Small intestine (tissue), 16 donors: Measurements from ENCODE around the gene DUOX1. TPM values are rescaled to one million over a fixed set of nuclear protein-coding genes. Genes with fewer than 3 reads are reported as not detected.
"Not testable (repeated sequence)": the region's sequence is repeated elsewhere in the genome, so short reads cannot be mapped to it uniquely, and the experiment has no call there.

Source experiments
- DNase-seq, 2 donors: peaks; one replicate each; pipeline versions ENCODE4 v3.0.0 to v3.0.0-alpha.2; 2013
- FAIRE-seq: peaks from 2 replicates; lab custom pipeline; 2012; peaks lifted over from hg19 to GRCh38; lab: Jason Lieb, UNC
- H3K27ac ChIP-seq, 3 donors: one replicate each; pipeline ENCODE4 v1.5.1; 2013; ENCODE audit warnings: low read length in 2 of 3, mild to moderate bottlenecking in 2 of 3, control low read depth in 1 of 3, inconsistent platforms in 1 of 3, low read depth in 1 of 3, moderate library complexity in 1 of 3
- H3K27me3 ChIP-seq, 3 donors: one replicate each; pipeline ENCODE4 v1.6.1; 2013; ENCODE audit warnings: low read length in 3 of 3, inconsistent platforms in 1 of 3; ENCODE audit not compliant: control insufficient read depth in 3 of 3, insufficient read depth in 3 of 3
- H3K36me3 ChIP-seq, 3 donors: one replicate each; pipeline ENCODE4 v1.6.1; 2013; ENCODE audit warnings: low read length in 3 of 3, inconsistent platforms in 1 of 3, low read depth in 1 of 3, mild to moderate bottlenecking in 1 of 3, moderate library complexity in 1 of 3; ENCODE audit not compliant: control insufficient read depth in 3 of 3, insufficient read depth in 2 of 3
- H3K4me1 ChIP-seq, 3 donors: one replicate each; pipeline ENCODE4 v1.6.1; 2013; ENCODE audit warnings: low read length in 2 of 3, inconsistent platforms in 1 of 3, low read depth in 1 of 3, mild to moderate bottlenecking in 1 of 3, moderate library complexity in 1 of 3; ENCODE audit not compliant: control insufficient read depth in 3 of 3, insufficient read depth in 2 of 3
- H3K4me3 ChIP-seq, 3 donors: one replicate each; pipeline ENCODE4 v1.5.1; 2013; ENCODE audit warnings: low read length in 3 of 3, control low read depth in 1 of 3, inconsistent platforms in 1 of 3, low read depth in 1 of 3, mild to moderate bottlenecking in 1 of 3, moderate library complexity in 1 of 3
- H3K9me3 ChIP-seq, 2 donors: one replicate each; pipeline ENCODE4 v1.6.1; 2013; ENCODE audit warnings: low read depth in 1 of 2, low read length in 1 of 2; ENCODE audit not compliant: control insufficient read depth in 2 of 2, insufficient read depth in 1 of 2
- WGBS, 3 donors: extraction: QIAGEN DNeasy Blood & Tissue Kit; methylation state at CpG; one replicate each; pipeline ENCODE4 v1.1.7; 2013; 5-methylcytosine and 5-hydroxymethylcytosine counted together
- long read RNA-seq, 10 donors: transcript quantifications; one replicate each; lab custom pipeline, GENCODE V29; 2026
- polyA plus RNA-seq, 4 donors: library from polyadenylated mRNA; stranded (reverse) in 3 of 4; unstranded in 1 of 4; fragments of 200-250 nt in 3 of 4; fragments of 120-200 nt in 1 of 4; gene quantifications; one replicate each; pipeline versions ENCODE4 v1.2.1 to v1.2.3, GENCODE V29; 2013
- donor health status: healthy with polysubstance abuse.
- donor health status: control.
- donor health status: control.
- donor health status: Bipolar disorder and iron deficiency.
- donor health status: healthy.

The DUOX1 gene
- polyA plus RNA-seq = 1 to 10 TPM in 1 of 4 donors, under 1 TPM in 2, not detected in 1; 0.33 to 2.5 (median 0.67) TPM
- long read RNA-seq, donor 1 = 0 reads
- long read RNA-seq, donor 2 = 0 reads
- long read RNA-seq, donor 3 = 0 reads
- long read RNA-seq, donor 4 = 0 reads
- long read RNA-seq, donor 5 = 0 reads
- long read RNA-seq, donor 6 = 0 reads
- long read RNA-seq, donor 7 = 0 reads
- long read RNA-seq, donor 8 = 0 reads
- long read RNA-seq, donor 9 = 0 reads
- long read RNA-seq, donor 10 = 0 reads

- peaks cover 3 to 65% (median 19%) of the 10 kb centered on the region in 3 donors for H3K27me3 ChIP-seq
- FAIRE-seq (no peak), DNase-seq (peak; percentile 44 to 50)
- 3 to 4% (median 3%) methylated on average over 40 to 46 of the region's 46 CpGs for WGBS, 3 donors
- no peaks in the 10 kb centered on the region for H3K36me3 ChIP-seq
- peaks cover 0 to 5% (median 0%) of the 10 kb centered on the region in 3 donors for H3K4me1 ChIP-seq
- peak within 1 kb of the TSS in 1 of 3 donors; percentile 15 for H3K4me3 ChIP-seq
- H3K27ac ChIP-seq = no peak within 1 kb of the TSS
- H3K9me3 ChIP-seq = no peaks in the 10 kb centered on the region
These were observed at the start of gene DUOX1, which contains the start of gene DUOXA1 for GRCh38 chr15:45129651-45130129. DUOX1 (plus strand) TSS chr15:45129994; CDS start chr15:45131967, 1,973 bp downstream. DUOXA1 (minus strand) TSS chr15:45129879; CDS start chr15:45123014, 6,865 bp downstream.

GRCh38 chr15:45080593-45080992, 49.2 kb upstream of the DUOX1 start:
- H3K9me3 ChIP-seq, H3K4me3 ChIP-seq, H3K36me3 ChIP-seq, H3K4me1 ChIP-seq, H3K27me3 ChIP-seq, H3K27ac ChIP-seq, DNase-seq, FAIRE-seq: not testable (repeated sequence)
- 90 to 95% (median 93%) methylated on average over 2 of the region's 3 CpGs for WGBS, 3 donors

GRCh38 chr15:45082412-45082811, 47.4 kb upstream of the DUOX1 start:
- not testable (repeated sequence) for H3K27me3 ChIP-seq, DNase-seq, FAIRE-seq, H3K9me3 ChIP-seq, H3K4me3 ChIP-seq, H3K27ac ChIP-seq, H3K4me1 ChIP-seq, H3K36me3 ChIP-seq
- 74 to 83% (median 76%) methylated on average over 9 to 10 of the region's 10 CpGs for WGBS, 3 donors

- Histone ChIP-seq H3K27me3 (peaks cover 0 to 16% (median 0%) of the 10 kb centered on the region in 3 donors), H3K4me3 (no peak overlapping the region), H3K4me1 (no peaks in the 10 kb centered on the region), H3K9me3 (no peaks in the 10 kb centered on the region), H3K27ac (no peak overlapping the region), H3K36me3 (no peaks in the 10 kb centered on the region)
- FAIRE-seq = no peak
- DNase-seq = no peak
These were observed 46.6 kb upstream of the DUOX1 start for GRCh38 chr15:45083223-45083622.

GRCh38 chr15:45084163-45084562, 45.6 kb upstream of the DUOX1 start:
- FAIRE-seq = no peak
- 79 to 80% (median 79%) methylated on average over 3 of the region's 3 CpGs for WGBS, 3 donors
- H3K27ac ChIP-seq = no peak overlapping the region
- no peak overlapping the region for H3K4me3 ChIP-seq
- peaks cover 0 to 16% (median 0%) of the 10 kb centered on the region in 3 donors for H3K27me3 ChIP-seq
- no peaks in the 10 kb centered on the region for H3K9me3 ChIP-seq
- no peaks in the 10 kb centered on the region for H3K4me1 ChIP-seq
- DNase-seq = no peak
- no peaks in the 10 kb centered on the region for H3K36me3 ChIP-seq

- Histone ChIP-seq H3K27ac (no peak overlapping the region), H3K27me3 (peaks cover 0 to 24% (median 0%) of the 10 kb centered on the region in 3 donors), H3K36me3 (no peaks in the 10 kb centered on the region), H3K4me1 (no peaks in the 10 kb centered on the region), H3K4me3 (no peak overlapping the region), H3K9me3 (no peaks in the 10 kb centered on the region)
- FAIRE-seq (no peak), DNase-seq (no peak)
- WGBS, 3 donors = 59 to 84% (median 67%) methylated on average over 1 of the region's 1 CpG
These were observed 42.3 kb upstream of the DUOX1 start for GRCh38 chr15:45087513-45087912.

- no peak for FAIRE-seq
- peaks cover 0 to 26% (median 0%) of the 10 kb centered on the region in 3 donors for H3K27me3 ChIP-seq
- H3K4me3 ChIP-seq = no peak overlapping the region
- no peaks in the 10 kb centered on the region for H3K36me3 ChIP-seq
- no peaks in the 10 kb centered on the region for H3K4me1 ChIP-seq
- WGBS, 3 donors = 87 to 89% (median 87%) methylated on average over 10 of the region's 10 CpGs
- no peak for DNase-seq
- no peak overlapping the region for H3K27ac ChIP-seq
- no peaks in the 10 kb centered on the region for H3K9me3 ChIP-seq
These were observed 40.7 kb upstream of the DUOX1 start for GRCh38 chr15:45088801-45089711.

- Histone ChIP-seq H3K36me3 (no peaks in the 10 kb centered on the region), H3K4me3 (no peak overlapping the region), H3K27me3 (peaks cover 0 to 25% (median 0%) of the 10 kb centered on the region in 3 donors), H3K27ac (no peak overlapping the region), H3K9me3 (no peaks in the 10 kb centered on the region), H3K4me1 (no peaks in the 10 kb centered on the region)
- DNase-seq (no peak), FAIRE-seq (no peak)
- WGBS, 3 donors = 52 to 55% (median 53%) methylated on average over 3 of the region's 3 CpGs
These were observed 40.0 kb upstream of the DUOX1 start for GRCh38 chr15:45089712-45090373.
